EH (cell line): ENCODE measurements around the gene PLPP1.
"Not testable (repeated sequence)": the region's sequence is repeated elsewhere in the genome, so short reads cannot be mapped to it uniquely, and the experiment has no call there.

Experiments used
- DNase-seq: peaks from one replicate; pipeline ENCODE4 v3.0.0-alpha.2; 2015; ENCODE audit warnings: low read depth

The PLPP1 gene

DNA sequence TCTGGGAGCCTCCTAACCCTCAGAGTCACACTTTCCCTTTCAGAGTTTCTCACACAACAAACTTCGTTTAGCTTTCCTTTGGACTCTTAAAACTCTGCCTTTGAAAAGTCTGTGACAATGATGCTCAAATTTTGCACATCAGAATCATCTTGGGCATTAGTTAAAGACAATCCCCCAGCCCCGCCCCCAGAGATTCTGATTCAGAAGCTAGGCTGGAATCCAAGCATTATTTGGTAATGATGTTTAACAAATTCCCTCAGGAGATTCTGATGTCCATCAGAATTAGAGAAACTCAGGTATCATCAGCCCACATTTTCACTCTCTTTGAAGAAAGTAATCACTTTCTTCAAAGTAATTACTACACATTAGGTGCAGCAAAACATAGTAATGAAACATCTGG lies 9.6 kb upstream of the PLPP1 start:
- peak; percentile 41 for DNase-seq

DNA sequence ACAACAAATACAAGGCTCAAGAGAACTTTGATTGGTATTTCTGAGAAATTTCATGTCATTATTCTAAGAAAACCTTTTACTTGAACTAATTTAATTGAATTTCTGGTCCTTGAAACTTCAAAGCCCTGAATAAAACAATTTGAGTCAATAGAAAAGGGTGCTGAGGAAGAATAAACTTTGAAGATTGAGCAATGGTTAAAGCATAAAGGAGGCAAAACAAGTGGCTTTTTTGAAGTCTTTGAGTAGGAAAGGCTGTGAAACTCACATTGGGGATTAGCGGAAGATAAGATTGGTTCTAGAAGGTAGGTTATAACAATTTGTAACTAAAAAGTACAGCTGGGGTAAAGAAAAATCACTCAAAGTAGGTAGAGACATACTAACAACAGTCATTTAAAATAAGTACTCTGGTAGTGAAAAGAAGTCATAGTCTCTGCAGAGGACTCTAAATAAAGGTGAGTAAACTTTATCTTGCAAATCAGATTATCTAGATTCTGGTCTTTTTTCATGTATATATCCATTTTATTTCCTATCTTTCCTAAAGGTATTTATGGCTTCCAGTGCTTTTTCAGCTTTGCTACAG lies 6.4 kb upstream of the PLPP1 start:
- DNase-seq = no peak

DNA sequence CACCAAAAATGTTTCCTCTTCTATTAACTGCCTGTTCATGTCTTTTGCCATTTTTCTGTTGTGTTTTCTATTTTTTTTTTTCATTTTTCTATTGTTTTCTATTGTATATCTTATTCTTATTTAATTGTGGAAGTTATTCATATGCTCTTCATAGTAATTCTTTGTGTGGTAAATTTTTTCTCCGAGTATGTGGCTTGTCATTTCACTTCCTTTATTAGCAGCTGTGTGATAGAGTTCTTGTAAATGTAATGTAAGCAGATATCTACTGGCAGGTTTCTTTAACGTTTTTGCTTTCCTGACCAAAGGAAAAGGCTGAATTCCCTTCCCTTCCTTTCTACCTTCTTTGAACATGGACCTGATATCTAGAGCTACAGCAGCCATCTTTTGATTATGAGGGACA lies 5.8 kb upstream of the PLPP1 start:
- DNase-seq = no peak

DNA sequence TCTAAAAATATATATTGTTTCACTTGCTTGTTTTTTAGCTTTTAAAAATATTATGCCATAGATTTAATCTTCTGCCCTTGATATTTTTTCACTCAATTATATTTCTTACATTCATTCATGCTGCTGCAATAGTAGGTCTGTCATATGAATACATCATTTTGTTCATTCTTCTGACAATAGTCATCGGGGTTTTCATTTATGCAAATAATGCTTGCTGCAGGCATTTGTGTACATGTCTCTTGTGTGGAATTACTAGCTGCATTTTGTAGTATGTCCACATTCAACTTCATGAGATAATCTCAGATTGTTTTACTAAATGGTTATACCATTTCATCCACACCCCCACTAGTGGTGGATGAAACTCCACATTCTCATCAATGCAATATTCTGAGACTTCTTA lies 5.3 kb upstream of the PLPP1 start:
- DNase-seq = peak; percentile 52

DNA sequence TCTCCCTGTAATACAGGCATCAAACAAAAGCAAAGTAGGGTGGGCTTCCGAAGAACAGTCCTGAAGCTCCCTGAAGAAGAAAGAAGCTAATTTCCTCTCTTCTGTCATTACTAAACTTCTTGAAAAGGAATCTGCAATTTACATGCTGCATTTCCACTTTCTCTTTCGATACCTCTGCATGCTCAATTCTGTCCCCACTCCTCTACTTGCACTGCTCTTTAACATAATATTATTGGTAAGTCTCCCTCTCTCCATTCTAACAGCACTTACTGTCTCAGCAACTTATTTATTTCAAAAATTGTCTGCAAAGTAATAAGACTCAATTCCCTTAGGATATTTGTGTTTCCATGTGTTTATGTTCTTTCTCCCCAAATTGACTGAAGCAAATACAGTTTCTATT lies 3.9 kb upstream of the PLPP1 start:
- DNase-seq = no peak

DNA sequence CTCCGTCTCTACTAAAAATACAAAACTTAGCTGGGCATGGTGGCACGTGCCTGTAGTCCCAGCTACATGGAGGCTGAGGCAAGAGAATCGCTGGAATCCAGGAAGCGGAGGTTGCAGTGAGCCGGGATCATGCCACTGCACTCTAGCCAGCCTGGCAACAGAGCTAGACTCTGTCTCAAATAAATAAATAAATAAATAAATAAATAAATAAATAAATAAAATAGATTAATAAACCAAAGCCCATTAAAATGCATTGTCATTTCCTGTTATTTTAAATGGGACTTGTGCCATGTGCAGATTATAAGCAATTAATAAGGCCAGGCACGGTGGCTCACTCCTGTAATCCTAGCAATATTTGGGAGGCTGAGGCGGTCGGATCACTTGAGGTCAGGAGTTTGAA lies 2.6 kb upstream of the PLPP1 start:
- DNase-seq = not testable (repeated sequence)

DNA sequence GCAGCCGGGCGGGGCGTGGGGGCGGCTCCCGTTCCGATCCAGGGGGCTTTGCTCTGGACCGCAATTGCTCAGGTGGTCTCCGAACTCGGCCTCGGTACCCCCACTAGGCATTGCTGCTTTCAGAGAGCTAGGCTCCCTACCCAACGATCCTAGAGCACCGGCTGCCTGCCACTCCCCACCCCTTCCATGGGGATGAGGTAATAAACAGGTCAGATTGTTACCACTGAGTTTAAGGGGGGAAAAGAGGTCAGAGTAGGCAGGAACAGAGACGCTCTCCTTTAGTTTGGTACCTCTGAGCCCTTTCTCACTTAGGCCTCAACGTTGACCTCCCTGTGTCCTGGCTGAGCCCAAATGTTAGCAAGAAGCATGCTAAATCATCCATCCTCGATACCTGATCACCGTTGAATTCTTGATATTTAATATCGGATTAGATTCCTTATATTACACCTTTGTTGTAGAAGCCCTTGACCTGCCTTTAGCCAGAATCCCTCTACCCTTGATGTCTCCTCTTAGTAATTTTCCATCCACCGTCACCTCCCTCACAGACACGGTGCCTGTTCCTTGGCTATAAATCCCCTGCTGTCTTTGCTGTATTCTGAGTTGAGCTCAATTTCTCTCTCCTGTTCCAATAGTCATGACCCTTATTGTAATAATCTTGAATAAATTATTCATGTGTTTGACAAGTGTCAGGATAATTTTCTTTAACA lies 588 bp upstream of the PLPP1 start:
- no peak for DNase-seq

DNA sequence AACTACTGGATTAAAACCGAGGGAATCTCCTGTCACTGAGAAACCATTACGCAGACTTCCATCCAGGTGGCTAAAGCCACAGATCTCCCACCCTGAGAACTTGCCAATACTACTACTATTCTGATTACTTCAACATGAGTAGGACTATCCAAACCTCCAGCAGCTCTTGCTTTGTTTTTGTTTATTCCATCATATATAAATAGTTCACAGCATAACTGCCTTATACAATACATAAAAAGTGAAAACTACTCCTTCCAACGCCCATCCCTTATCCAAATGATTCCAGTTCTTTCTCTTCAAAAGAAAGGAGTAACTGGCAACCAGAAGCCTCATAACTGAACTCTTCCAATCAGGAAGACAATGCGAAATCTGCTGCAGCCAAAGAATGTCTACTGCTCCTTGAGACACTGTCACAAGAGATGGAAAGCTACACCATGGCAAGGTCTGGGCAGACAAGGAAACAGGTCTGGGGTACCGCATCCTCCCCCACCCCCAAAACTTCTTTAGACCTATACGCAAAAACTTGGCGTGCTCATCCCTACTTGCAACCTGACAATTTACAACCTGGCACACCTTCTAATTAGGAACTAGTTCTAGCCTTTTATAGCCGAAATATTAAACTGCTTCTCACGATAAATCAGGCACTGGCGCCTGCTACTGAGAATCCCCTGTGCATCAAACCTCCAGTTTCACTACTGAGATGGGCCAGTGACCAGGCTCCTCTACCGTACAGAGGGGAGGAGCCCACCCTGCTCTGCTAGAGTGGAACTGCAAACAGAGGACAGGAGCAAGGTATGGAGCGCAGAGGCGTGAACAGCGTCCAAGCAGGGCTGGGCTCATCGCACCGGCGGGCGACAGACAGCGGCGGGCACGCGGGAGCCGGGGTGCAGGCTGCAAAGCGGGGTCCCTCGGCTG lies 986 bp downstream of the PLPP1 start:
- peak; percentile 56 for DNase-seq

DNA sequence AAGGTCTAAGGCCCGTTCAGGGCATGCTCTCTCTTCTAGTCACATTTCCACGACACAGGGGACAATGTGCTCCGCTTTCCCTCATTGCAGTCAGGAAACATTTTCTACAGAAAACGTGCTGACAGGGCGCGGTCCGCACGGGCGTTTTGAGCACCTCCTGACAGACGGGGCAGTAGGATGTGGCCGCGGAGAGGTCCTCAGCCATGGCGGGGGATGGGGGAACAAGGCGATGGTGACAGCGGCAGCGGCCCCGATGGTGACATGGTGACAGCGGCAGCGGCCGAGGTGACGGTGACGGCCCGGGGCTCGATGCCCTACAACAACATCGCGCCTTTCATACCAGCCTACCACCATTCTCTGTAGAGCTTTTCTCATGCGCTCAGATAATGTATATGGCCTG lies 4.1 kb downstream of the PLPP1 start:
- no peak for DNase-seq

DNA sequence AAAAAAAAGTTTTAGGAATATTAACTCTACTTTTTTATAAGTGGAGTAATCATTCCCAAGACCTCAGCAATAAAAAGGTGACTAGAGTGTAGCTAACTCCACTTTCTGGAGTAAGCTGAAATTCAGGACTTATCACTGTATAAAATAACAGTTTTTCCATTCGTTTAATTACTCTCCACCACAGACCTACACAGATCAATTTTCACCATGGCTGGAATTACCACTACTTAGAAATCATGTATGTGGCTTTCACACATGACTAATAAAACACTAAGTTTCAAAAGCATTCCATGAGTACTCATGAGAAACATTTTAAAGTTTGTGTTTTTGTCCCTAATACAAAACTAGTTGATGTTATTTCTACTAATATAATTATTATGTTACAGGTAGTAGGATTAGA lies 9.9 kb downstream of the PLPP1 start:
- no peak for DNase-seq

DNA sequence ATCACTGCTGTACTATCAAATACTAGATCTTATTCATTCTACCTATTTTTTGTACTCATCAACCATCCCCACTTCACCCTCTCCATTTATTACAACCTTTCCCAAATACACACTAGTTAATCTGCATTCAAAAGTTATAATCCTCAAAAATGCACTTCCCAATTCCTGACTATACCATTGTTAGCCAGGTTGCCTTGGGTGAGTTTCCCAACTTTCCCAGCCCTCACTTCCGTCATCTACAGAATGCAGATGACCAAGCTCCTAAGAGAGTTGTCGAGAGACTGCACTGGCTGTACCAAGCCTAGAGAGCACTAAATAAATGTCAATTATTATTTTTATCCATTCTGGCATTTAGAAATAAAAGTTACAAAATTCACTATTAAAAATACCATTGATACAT lies 11.5 kb downstream of the PLPP1 start:
- no peak for DNase-seq

DNA sequence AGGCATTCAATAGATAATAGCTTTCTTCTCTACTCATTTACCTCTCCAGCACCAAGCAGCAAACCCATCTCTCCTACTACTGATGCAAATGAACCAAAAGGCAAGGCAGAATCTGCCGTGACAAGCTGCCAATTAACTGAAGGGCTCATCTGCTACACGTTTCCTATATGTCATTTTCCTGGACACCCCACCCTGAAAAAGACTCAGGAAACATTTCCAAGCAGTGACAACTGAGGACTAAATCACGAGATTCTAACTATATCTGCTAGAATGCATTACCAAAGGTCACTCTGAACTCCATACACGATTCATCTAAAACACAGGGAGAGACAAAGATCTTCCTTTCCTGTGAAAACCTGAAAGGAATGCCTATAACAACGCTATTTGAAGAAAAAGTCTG lies 12.9 kb downstream of the PLPP1 start:
- DNase-seq = no peak

DNA sequence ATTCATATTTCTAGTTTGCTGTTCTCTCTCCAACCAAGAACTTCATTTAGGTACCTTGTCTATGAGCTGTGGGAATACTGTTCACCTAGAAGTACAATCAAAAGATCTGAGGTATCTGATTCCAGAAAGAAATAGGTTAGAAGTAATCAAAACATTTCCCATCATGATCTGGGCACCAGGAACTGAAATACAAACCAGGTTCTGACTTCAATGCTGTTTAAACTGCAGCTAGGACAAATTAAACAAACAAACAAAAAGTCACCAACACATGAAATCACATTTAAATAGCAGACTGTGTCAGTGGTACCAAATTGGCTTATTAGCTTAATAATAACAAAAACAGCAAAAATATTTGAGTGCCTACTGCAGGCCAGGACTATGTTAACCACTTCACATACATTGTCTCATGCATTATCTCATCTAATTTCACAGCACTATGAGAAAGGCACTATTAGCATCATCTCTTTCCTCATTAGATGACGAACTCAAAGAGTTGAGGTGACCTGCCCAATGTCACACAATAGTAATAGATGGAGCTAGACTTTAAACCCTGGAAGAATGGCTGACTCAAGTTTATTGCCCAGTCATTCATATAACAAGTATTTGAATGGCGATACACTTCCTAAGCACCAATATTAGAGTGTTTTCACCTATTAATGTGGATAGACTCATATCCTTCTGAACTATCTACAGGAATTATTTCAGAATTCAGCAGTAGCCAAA lies 14.5 kb downstream of the PLPP1 start:
- DNase-seq = no peak

DNA sequence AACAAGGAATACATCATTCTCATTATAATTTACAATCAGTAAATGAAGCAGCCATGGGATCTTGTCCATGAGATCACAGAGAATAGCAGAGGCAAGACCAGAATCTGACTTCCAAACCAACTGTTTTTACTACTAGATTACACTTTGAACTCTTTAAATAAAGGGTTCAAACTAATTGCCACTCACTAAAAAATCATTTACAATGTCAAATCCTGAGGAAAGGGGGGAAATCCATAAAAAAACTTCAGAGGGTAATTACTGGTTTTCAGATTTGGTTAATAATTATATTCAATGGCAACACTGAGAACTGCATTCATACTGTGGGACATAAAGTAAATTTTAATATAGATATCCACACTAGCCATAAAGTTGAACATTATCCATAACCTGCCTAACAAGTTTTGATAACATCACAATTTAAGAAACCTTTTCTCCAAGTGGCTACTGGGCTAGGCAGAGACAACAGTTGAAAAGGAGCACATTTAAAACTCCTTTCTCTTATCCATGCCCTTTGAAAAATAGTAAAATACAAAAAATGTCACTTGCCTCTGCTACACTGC lies 15.9 kb downstream of the PLPP1 start:
- no peak for DNase-seq

DNA sequence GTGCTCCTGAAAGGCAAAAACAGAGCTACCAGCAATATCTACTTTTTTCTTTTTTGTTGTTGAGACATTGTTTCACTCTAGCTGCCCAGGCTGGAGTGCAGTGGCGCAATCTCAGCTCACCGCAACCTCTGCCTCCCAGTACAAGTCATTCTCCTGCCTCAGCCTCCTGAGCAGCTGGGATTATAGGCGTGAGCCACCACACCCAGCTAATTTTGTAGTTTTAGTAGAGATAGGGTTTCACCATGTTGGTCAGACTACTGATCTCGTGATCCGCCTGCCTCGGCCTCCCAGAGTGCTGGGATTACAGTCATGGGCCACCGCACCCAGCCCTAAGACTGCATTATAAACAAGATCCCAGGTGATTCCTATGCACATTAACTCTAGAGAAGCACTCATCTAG lies 17.0 kb downstream of the PLPP1 start:
- no peak for DNase-seq

DNA sequence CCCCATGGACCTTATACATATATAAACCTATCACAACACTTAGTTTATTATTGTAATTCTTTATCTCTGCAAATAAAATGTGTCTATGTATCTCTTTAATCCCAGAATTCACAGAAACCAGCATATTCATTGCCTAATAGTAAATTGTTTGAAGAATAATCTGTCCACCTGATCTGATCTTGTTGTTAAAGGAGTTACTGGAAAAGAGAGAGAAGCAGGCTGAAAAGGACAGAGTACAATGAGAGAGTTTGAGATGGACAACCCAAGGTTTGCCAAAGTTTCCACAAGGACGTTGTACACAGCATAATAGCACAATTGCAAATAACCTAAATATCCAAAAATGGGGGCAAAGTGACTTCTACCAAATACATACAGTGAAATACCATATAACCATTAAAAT lies 23.8 kb downstream of the PLPP1 start:
- DNase-seq = no peak

DNA sequence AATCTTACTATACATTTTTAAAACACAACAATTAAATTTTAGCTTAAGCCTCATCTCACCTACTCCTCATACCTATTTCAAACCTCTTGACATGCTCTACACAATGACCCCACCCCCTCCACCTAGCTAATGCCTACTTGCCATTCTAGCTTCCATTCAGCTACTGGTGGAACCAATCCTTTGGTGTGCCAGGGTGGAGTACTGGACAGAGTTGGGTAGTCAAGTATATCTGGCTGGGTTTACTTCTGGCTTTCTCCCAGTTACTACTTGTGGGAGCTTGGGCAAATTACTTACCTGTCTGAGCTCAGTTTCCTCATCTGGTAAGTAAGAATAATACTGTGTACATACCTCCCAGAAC lies 24.3 kb downstream of the PLPP1 start:
- no peak for DNase-seq

DNA sequence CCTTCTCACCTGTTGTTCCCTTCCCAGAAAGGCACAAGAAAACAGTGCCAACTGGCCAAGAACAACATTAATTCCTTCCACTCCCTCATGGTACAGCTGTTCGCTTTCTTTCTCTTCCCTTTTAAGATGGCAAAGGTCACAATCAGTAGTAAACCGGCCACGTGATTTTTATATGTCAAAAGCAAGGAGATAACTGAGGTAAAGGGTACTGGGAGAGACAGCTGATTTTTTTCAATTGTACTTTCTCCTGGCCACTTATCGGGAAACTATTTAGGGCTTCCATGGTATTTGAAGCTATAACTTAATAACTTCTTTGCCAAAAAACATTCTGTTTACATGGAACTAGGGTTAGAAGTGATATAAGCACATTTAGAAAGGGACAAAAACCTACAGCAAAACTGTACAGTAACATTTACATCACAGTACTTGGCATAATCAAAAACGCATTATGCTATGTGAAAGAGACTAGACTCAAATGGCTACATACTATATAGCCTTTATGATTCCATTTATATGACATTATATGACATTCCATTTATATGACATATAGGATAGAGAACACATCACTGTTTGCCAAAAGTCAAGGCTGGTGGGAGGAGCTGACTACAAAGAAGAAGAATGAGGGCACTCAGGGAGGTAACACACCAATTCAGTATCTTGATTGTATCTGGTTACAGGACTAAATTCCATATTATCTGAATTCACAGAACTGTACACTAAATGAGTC lies 24.8 kb downstream of the PLPP1 start:
- peak; percentile 19 for DNase-seq

DNA sequence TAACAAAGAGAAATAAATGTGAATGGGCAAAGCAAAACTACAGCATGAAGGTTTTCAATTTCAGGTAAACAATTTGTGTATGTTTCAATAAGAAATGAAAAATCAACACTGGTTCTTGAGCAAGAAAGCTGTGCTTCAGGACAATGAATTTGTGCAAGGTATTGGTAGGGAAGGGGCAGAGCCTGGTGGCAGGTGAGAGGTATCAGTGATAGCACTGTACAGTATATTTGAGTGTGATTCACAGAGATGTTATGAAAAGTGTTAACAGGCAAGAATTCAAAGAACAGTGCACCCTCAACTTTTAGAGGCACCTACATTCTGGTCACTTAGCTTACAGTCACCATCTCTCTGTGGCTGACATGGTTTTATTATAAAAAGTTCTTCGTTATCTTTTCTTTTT lies 25.7 kb downstream of the PLPP1 start:
- DNase-seq = no peak

DNA sequence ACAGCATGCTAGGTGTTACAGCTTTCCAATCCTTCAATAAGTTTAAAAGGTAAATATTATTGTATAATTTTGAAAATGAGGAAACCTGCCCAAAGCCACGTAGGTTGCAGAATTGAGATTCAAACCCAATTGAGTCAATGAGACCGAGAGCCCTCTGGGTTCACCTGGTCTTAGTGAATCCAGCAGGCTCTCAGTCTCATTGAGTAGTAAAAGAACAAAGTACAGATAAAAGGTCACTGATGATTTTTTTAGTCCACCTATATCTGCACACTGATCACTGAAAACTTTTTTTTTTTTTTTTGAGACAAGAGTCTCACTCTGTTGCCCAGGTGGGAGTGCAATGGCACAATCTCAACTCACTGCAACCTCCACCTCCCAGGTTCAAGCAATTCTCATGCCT lies 27.2 kb downstream of the PLPP1 start:
- no peak for DNase-seq

DNA sequence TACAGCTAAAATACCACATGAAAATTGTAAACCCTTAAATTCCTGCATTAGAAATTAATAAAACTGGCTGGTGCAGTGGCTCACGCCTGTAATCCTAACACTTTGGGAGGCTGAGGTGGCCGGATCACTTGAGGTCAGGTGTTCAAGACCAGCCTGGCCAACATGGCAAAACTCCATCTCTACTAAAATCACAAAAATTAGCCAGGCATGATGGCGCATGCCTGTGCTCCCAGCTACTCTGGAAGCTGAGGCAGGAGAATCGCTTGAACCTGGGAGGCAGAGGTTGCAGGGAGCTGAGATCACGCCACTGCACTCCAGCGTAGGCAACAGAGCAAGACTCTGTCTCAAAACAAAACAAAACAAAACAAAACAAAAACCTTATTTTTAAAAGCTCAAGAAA lies 29.1 kb downstream of the PLPP1 start:
- not testable (repeated sequence) for DNase-seq

DNA sequence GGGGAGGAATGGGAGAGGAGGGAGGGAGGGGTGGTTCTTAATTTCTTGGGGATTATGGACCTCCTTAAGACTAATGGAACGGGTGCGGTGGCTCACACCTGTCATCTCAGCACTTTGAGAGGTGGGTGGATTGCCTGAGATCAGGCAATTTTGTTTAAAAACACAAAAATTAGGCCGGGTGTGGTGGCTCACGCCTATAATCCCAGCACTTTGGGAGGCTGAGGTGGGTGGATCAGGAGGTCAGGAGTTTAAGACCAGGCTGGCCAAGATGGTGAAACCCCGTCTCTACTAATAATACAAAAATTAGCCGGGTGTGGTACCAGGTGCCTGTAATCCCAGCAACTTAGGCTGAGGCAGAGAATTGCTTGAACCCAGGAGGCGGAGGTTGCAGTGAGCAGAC lies 30.8 kb downstream of the PLPP1 start:
- not testable (repeated sequence) for DNase-seq
